OCI-LY3 (cell line): ENCODE data around the gene EIF2B2.

Experiments used
- CTCF ChIP-seq: fragments of 200-600, 300-600 bp; sonication (generic); IDR thresholded peaks from 2 replicates; pipeline ENCODE4 v1.5.1; 2014; ENCODE audit warnings: antibody characterized with exemption, low read length, low read depth
- EZH2phosphoT487 ChIP-seq: fragments of 200-600 bp; shearing (Covaris generic); IDR thresholded peaks from 2 replicates; pipeline ENCODE4 v1.6.1; 2018; ENCODE audit warnings: antibody characterized with exemption, mixed run types, low read depth

- TF ChIP-seq CTCF: no peak
- TF ChIP-seq EZH2phosphoT487: no peak
Measured at GRCh38 chr14:74978416-74978947, 24.2 kb upstream of the EIF2B2 start.
